ENCODE results near the gene PRCC. TPM values are rescaled to one million over a fixed set of nuclear protein-coding genes. Genes with fewer than 3 reads are reported as not detected.

The PRCC gene
- 65.4 TPM for polyA plus RNA-seq (ENCODE audit: insufficient read length)

DNA sequence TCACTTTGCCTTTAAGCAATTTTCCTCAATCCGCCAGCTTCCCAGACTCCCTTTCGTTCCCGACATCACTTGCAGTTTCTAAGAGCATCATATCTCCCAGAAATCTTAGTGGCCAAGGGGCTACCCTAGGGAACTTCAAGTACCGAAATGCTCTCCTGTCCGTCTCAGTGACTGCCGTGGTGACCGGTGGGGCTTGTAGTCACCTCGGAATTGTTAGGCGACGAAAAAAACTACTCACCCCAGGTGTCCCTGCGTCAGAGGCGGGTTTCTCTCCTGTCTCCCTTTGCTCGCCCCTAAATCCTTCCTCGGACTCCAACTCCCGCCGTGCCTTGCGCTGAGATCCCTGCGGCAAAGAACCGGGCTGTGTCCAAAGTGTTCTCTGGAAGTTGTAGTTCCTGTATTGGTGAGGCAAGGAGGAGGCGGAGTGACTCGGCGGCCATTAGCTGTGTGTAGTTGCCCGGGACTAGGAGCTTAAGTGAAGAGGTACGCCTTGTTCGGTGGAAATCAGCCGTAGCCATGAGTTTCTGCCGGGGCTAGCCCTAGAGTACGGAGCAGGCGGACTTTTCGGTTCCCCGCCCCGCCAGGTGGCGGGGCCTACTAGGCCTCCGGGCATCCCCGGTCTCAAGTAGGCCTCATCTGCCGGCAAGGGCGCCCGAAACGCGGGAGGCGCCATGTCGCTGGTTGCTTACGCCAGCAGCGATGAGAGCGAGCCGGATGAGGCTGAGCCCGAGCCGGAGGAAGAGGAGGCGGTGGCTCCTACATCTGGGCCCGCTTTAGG, at the start of gene PRCC:
TSS of gene PRCC (plus strand) at position 435 of the 778 bp plus-strand sequence. CDS start at position 672, 237 bp downstream.
- peak; percentile 100 for DNase-seq (ENCODE audit: low read depth)

DNA sequence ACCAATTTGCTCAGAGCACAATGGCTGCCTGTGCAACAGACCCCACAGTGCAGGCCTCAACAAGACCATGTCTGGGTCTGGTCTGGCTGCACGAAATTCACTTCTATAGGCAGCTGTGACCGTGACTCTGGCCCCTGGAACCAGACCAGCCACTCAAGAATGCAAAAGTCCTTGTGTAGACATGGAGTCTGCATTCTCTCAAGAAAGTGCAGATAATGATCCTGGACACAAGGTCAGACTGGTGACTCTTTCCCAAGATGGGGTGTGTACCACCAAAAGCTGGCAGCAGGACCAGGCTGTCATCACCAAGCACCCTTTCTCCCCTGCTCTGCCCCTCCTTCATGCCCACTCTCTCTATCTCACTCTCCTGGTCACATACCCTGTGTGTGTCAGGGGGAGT, 46.2 kb upstream of the PRCC start:
- DNase-seq (ENCODE audit: low read depth), result no peak

GRCh38 chr1:156721535-156721934, 45.8 kb upstream of the PRCC start:
- no peak for DNase-seq (ENCODE audit: low read depth)

DNA sequence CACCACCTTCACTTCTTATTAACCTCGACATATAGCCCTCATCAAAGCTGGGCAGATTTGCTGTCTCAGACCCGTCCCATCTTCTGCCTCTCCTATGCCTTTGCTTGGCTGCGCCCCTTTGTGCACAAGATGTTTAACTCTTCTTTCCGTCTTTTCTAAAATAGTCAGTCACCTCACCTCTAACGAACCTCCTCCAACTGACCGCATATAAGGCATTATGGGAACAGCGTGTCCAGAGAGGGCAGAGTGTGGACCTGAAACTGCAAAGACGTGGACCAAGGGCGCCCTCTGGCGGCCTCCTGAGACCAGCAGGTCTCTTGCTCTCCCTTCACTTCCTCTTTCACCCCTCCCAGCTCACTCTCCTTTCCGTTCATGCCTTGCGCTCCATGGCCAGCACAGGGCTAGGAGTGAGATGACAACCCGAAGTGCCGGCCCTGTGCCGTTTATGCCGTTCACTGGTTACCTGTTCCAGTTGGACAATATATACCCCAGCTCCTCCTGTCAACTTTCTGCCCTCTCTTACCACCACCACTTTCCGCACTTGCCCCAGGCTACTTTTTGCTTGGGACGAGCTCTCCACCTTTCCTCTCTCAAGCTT, 41.6 kb upstream of the PRCC start:
- peak; percentile 86 for DNase-seq (ENCODE audit: low read depth)

DNA sequence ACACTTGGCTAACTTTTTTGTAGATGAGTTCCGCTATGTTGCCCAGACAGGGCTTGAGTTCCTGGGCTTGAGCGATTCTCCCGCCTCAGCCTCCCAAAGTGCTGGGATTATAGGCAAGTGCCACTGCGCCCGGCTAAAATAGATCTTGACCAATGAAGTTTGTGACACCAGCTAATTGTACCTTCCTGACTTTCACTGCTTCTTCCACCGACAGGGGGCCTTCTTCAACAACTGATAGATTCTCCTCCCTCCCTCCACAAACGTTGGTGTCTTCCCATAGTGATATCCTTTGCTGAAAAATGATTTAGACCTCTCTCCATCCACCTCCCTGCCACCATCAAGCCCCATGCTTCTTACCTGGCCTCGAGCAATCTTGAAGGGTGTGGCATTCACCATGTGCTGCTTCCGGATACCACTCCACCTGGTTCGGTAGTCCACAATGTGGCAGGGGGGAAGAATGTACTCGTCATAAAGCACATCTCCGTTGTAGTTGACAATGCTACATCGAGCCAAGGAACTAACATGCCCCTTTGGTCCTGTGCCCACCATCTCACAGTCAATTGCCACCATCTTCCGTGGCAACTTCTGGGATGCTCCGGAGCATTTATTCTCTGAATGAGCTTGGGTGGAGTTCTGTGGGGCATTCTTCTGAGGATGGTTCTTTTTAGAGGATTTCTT, 40.6 kb upstream of the PRCC start:
- no peak for DNase-seq (ENCODE audit: low read depth)

GRCh38 chr1:156727492-156727891, 39.8 kb upstream of the PRCC start:
- no peak for DNase-seq (ENCODE audit: low read depth)

DNA sequence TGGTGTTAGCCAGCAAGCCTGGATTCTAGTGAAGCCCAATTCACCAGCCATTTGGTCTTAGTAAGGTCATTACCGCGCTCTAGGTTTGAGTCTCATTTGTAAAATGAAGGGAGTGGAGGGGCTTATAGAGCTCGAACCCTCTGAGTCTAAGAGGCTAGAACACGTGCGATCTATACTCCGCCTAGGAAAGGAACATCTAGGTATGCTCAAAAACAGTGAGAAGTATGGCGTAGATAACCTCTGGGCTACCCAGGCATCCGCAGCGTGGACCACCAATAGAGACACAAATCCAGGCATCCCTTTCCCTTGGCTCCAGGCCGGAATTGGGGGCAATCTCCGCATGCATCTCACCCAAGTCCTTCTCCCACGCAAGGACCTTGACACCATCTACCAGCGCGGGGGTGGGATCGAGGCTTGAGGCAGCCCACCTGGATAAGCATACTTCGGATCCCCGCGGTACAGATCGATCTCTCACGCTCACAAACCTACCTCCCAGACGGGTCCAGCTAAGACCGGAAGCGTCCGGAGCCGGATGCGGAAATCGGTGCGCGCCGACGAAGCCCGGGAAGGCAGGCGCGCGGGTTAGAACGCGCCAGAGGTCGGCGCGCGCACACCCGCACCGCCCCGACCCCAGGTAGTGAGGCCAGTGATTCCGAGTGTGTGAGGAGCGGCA, 39.3 kb upstream of the PRCC start, which contains the start of gene METTL25B:
TSS of gene METTL25B (plus strand) at position 544 of the 673 bp plus-strand sequence. CDS start 636 bp downstream, outside the sequence.
- DNase-seq (ENCODE audit: low read depth), result no peak

- DNase-seq (ENCODE audit: low read depth), result peak; percentile 94
Measured at GRCh38 chr1:156728599-156729462, 38.5 kb upstream of the PRCC start, which contains the start of gene ISG20L2. ISG20L2 (minus strand) TSS chr1:156728766; CDS start chr1:156727652, 1,114 bp downstream.

- no peak for DNase-seq (ENCODE audit: low read depth)
Measured at GRCh38 chr1:156733989-156734584, 33.2 kb upstream of the PRCC start.

DNA sequence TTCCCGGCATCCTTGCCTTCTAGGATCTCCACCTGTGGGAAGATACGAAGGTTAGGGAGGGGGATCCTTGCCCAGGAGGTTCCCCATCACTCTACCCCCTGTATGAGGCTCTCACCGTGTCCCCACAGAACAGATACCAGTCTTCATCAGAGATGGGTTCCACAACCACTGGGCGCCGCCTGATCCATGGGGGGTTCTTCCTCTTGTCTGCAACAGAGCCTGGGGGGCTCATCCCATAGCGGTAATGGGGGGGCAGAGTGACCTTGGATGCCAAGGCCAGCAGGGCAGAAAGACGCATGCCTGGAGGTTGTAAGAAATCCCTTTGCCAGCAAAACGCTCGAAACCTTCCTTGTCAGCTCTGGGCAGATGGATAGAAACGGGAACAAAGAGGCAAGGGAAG, 28.9 kb upstream of the PRCC start:
- no peak for DNase-seq (ENCODE audit: low read depth)

DNA sequence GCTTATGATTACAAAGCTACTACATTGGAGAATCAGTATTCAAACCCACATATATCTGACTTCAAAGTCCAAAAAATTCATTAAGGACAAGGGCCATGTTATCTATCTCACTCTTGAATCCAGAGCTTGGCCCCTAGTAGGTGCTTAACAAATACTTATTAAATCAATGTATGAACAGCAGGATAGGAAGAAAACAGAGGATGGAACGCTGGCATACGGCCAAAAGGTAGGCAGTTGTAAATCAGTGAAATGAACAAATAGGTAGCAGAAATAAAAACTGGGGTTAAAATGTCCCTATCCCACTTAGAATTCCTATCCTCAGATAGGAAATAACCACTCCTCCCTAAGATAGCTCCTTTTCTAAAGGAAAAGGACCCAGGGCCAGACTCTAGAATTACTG, 28.4 kb upstream of the PRCC start:
- DNase-seq (ENCODE audit: low read depth), result no peak

GRCh38 chr1:156740237-156740740, 27.0 kb upstream of the PRCC start:
- no peak for DNase-seq (ENCODE audit: low read depth)

- peak; percentile 99 for DNase-seq (ENCODE audit: low read depth)
Measured at GRCh38 chr1:156740741-156741480, 26.4 kb upstream of the PRCC start, which contains the start of gene MRPL24. MRPL24 (minus strand) TSS chr1:156741088; CDS start chr1:156738704, 2,384 bp downstream.

DNA sequence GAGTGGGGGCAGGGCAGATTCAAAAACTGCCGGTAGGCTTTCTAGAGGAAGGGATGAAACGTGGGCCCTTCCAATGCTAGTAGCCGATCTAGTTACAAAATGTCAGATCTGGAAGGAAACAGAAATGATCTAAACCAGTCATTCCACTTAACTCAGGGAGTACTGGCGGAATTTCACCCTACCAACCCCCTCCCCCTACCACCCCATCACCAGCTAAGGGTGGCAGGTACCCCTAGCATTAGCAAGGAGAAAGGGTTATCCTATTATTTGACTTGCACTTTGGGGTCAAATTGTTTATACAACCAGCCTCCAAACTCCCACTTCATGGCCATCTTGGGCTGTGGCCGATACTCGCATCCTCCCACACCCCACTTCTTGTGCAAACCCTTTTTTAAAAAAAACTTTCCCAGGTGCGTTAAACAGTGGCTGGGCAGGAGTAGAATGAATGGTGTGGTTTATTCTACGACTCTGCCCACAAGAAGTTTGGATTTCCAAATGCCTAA, 25.8 kb upstream of the PRCC start:
- no peak for DNase-seq (ENCODE audit: low read depth)

GRCh38 chr1:156742017-156742416, 25.3 kb upstream of the PRCC start:
- no peak for DNase-seq (ENCODE audit: low read depth)

- DNase-seq (ENCODE audit: low read depth), result no peak
Measured at GRCh38 chr1:156742801-156743200, 24.5 kb upstream of the PRCC start.

- DNase-seq (ENCODE audit: low read depth), result no peak
Measured at GRCh38 chr1:156743367-156744302, 23.7 kb upstream of the PRCC start.

- DNase-seq (ENCODE audit: low read depth), result no peak
Measured at GRCh38 chr1:156744344-156744743, 23.0 kb upstream of the PRCC start.

Data from forelimb muscle (tissue), 1 donor.